ENCODE results near the gene SNX13.

DNA sequence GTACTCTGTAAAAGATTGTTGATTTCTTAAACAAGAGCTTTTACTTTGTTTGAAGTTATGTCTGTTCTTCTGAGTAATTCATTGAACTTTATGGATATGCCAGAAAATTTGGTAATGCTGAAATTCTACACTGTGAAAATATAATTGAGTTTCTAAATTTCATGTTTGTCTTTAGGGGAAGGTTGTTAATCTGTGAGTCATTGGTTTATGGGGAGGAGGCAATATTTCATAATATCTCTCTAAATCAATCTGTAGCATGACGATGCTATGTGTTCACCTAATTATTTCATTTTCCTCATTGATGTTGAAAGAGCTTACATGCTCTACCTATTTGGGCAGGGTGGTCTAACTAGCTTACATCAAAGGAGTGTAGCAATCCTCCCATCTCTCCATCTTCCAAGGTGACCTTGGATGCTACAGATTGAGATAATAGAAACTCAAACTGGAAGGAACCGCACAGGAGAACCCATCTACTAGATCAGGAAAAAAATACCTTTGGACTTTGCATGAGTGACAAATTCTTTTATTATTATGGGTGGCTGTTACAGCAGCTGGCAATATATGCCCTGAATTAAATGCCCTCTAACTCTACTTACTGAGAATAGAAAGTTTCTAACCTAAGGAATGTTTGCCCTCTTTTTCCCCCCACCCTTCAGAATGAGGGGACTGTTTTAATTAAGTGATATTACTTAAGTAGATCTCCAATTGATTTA, 8.4 kb upstream of the SNX13 start:
- TF ChIP-seq TAF1 (IDR thresholded peaks at IDR 0.05; ENCODE audit: low read depth, low read length) (no peak), POLR2A (IDR thresholded peaks at IDR 0.05; ENCODE audit: low read depth, low read length) (no peak), POLR2AphosphoS5 (IDR thresholded peaks at IDR 0.05; ENCODE audit: low read depth, low read length) (no peak), POU2F2 (IDR thresholded peaks at IDR 0.05; ENCODE audit: low read depth, low read length) (no peak)
